ENCODE data around the gene CACYBP. TPM values are rescaled to one million over a fixed set of nuclear protein-coding genes. Genes with fewer than 3 reads are reported as not detected.

The CACYBP gene
- total RNA-seq (2014; rRNA removed; shearing (Covaris generic)): 1,740 and 2,265 TPM in 2 replicates

GRCh38 chr1:174999936-175000696 lies at the start of gene CACYBP:
TSS of gene CACYBP (plus strand) at chr1:174999947. CDS start at chr1:175000181, 234 bp downstream.

GRCh38 chr1:175023043-175023921 lies 23.5 kb downstream of the CACYBP start, which contains the start of gene MRPS14:
TSS of gene MRPS14 (minus strand) at chr1:175023425. CDS start at chr1:175023408, 17 bp downstream.

Small RNAs within 50 kb of the gene (small RNA-seq; reads per million reads assigned to genes)
- gene RF00019: not detected
- gene RNU6-307P: not detected

Other genes starting within 250 kb of the CACYBP start
- 39.0 and 42.1 TPM in 2 replicates for gene MRPS14, start 23.5 kb downstream of the CACYBP start, total RNA-seq (2014; rRNA removed; shearing (Covaris generic))
- gene TNN, start 67.9 kb downstream of the CACYBP start, total RNA-seq (2014; rRNA removed; shearing (Covaris generic)): not detected in 2 replicates
- gene KIAA0040, start 192.8 kb downstream of the CACYBP start, total RNA-seq (2014; rRNA removed; shearing (Covaris generic)): 26.5 and 28.4 TPM in 2 replicates